ENCODE data around the gene C12orf75. TPM values are rescaled to one million over a fixed set of nuclear protein-coding genes. Genes with fewer than 3 reads are reported as not detected.
"Not testable (repeated sequence)": the region's sequence is repeated elsewhere in the genome, so short reads cannot be mapped to it uniquely, and the experiment has no call there.

Gene C12orf75
- total RNA-seq = 2.6 TPM
- long read RNA-seq, partial matches to known transcripts = 0 of 3 reads
- long read RNA-seq, other reads (novel, unspliced or antisense) = 0 of 3 reads

- intact Hi-C loops (cut with DNase I) = no loop called here
- peak; percentile 82 for DNase-seq (ENCODE audit: low spot score)
Observed at GRCh38 chr12:105330283-105330930, at the start of gene C12orf75. C12orf75 (plus strand) TSS chr12:105330691; CDS start chr12:105330892, 201 bp downstream.

GRCh38 chr12:105280966-105281693 lies 49.4 kb upstream of the C12orf75 start:
- intact Hi-C loops (cut with DNase I) = no loop called here
- DNase-seq (ENCODE audit: low spot score) = no peak

DNA sequence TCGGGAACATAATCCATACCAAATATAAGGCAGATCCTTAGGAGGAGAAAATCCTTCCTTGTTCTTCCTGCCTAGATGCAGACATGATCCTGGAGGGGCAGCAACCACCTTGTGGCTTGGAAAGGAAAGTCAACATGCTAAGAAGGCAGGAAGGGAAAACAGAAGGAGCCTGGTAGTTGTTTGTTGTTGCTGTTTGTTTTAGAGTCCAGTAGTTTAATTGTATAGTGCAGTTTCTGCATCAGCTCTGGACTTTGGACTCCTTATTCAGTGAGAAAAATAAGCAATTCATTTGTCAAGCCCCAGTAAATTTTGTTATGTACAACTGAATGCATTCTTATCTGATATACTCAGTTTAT lies 48.8 kb upstream of the C12orf75 start:
- DNase-seq (ENCODE audit: low spot score) = no peak
- intact Hi-C loops (cut with DNase I) = no loop called here

- intact Hi-C loops (cut with DNase I) = no loop called here
Observed at GRCh38 chr12:105285378-105285777, 45.1 kb upstream of the C12orf75 start.

DNA sequence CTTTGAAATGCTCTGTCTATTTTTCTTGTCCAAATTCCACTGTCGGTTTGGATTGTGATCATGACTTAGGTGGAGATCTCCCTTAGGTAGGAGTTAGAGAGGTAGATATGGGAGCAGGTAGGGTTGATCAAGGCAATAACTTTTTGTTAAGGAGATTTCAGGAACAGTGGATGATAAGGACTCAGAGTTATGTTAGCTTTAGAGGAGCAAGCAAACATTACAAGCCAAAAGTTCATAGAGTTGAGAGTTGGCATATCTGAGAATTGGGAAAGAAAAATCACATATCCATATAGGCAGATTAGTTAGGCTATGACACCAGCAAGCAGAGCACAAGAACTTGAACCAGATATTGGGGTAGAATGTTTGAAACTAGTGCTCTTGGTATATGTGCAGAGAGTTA lies 43.1 kb upstream of the C12orf75 start:
- intact Hi-C loops (cut with DNase I) = no loop called here
- DNase-seq (ENCODE audit: low spot score) = no peak

More at GRCh38 chr12:105285378-105285777, 45.1 kb upstream of the C12orf75 start:
- DNase-seq (ENCODE audit: low spot score) = no peak

DNA sequence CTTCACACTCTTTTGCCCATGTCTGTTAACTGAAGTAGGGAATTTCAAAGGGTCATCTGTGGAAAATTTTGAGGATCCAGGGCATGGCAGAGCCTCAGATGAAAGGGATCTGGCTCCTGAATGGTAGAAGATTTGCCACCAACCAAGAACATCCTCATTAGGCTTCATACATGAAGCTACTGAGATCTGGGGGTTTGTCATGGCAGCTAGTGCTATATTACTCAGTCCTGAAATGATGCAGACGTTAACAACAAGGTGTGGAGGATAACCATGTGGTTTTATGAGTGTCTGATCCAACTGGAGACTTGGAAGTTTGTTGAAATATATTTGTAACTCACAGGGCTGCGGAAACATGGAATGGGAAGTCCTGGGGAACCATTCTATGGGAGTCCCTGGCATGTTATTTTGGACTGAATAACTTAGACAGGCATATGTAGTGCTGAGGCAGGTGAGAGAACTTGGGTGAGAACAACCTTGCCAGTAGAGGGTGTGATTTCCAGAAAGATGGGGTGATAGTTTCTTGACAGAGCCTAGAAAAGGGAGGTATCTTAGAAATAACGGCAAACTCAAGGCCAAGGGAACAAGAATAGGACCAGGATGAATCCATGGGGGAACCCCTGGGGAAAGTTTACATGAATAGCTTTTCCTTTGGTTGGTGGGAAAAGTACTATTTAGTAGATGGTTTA lies 42.0 kb upstream of the C12orf75 start:
- intact Hi-C loops (cut with DNase I) = no loop called here
- DNase-seq (ENCODE audit: low spot score) = no peak

- no peak for DNase-seq (ENCODE audit: low spot score)
- intact Hi-C loops (cut with DNase I) = no loop called here
Observed at GRCh38 chr12:105289114-105289904, 41.2 kb upstream of the C12orf75 start.

GRCh38 chr12:105291531-105291930 lies 39.0 kb upstream of the C12orf75 start:
- DNase-seq (ENCODE audit: low spot score) = no peak
- intact Hi-C loops (cut with DNase I) = no loop called here

GRCh38 chr12:105292705-105293104 lies 37.8 kb upstream of the C12orf75 start:
- DNase-seq (ENCODE audit: low spot score) = no peak
- intact Hi-C loops (cut with DNase I) = no loop called here

DNA sequence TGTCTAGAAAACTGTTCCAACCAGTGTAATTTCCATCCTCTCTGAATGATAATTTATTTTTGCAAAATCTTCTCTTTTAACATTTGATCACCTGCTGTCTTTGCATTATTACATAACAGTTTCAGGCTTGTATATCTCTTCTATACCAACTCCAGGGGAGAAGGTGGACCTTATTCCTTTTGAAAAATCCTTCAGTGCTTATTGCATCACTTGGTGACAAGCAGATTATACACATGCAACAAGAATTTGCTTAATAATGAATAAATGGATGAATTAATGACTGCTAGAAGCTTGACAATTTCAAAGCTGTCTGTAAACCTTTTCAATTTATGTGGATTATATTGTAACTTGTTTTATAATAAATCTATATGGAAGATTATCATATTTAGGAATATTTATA lies 37.3 kb upstream of the C12orf75 start:
- no peak for DNase-seq (ENCODE audit: low spot score)
- intact Hi-C loops (cut with DNase I) = no loop called here

GRCh38 chr12:105294161-105294560 lies 36.3 kb upstream of the C12orf75 start:
- intact Hi-C loops (cut with DNase I) = no loop called here
- DNase-seq (ENCODE audit: low spot score) = no peak

DNA sequence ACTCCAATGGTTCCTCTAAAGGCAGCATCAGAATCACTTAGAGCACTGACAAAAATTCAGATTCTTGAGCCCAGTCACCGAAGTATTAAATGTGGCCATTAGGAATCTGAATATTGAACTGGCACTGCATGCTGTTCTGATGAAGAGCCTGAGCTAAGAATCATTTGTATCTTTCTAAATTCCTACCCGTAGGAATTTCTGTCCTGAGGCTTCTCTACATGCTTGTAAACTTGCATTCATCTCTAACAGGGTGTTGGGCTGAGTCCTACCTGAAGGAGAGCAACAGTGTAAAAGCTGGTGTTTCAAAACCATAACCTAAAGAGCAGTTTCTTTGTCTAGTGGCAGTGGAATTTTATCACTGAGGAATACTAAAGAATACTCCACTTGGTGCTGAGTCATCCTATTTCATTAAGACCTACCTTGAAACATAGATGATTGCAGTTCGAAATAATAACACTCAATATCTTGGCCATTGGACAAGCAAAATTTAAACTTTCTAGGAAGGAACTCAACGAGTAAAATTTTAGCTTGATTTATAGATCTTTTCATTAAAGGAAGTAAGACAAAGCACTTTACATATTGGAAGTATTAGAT lies 35.5 kb upstream of the C12orf75 start:
- intact Hi-C loops (cut with DNase I) = no loop called here
- DNase-seq (ENCODE audit: low spot score) = no peak

DNA sequence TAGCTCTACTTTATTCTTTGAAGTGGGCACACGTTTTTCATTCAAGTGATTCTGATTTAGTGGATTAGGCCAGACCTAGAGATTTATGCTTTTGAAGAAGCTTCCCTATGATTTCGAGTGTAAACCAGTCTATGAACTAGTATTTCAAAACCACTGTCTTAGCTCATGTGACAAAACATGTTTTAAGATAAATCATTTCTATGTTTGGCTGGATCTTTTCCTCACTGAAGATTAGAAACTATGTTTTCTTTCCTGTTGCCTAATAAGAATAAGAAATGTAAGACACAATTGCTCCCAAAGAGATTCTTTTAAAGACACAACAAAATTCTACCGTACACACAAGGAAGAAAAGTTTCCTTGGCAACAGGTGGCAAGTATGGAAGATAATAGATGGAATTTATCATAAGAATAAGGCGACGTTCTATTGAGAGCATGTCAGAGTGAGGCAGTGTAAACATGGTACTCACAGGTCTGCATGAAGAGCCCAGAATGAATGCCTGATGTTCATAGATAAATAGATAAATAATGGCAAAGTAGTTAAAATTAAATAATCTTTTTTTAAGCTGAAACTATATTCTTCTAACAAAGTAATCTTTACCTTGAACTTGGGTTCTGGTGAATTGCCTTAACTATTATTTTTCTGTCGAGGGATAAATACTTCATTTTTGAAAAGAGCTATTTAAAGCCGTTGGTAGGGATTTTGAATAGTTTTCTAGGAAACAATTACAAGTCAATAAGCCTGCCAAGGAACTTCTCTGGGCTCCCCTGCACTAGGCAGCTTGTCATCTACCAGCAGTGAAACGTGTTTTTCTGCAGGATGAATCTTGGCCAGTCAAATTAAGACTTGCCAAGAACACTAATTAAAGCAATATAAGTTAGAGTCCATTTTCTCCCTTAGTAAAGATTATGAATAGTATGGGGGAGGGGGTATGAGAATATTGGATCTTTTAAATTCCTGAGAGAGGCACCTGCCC lies 34.1 kb upstream of the C12orf75 start:
- no peak for DNase-seq (ENCODE audit: low spot score)

GRCh38 chr12:105300883-105301282 lies 29.6 kb upstream of the C12orf75 start:
- no peak for DNase-seq (ENCODE audit: low spot score)
- intact Hi-C loops (cut with DNase I) = no loop called here

More for the DNA sequence above, 34.1 kb upstream of the C12orf75 start:
- intact Hi-C loops (cut with DNase I) = no loop called here

GRCh38 chr12:105301696-105302095 lies 28.8 kb upstream of the C12orf75 start:
- intact Hi-C loops (cut with DNase I) = no loop called here
- no peak for DNase-seq (ENCODE audit: low spot score)

GRCh38 chr12:105302986-105303385 lies 27.5 kb upstream of the C12orf75 start:
- intact Hi-C loops (cut with DNase I) = not testable (repeated sequence)

DNA sequence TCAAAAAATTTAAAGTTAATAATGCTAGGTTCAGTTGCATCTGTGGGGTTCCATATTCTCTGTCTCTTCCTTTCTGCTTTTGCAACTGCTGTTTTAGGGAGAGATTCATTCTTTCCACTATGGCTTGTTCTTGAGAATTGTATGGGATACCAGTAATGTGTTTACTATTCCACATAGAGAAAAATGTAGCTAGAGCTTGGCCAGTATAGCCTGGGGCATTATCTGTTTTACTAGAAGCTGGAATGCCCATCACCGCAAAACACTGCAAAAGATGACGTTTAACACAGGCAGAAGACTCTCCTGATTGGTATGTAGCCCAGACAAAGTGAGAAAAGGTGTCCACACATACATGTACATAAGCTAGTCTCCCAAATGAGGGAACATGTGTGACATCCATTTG lies 25.9 kb upstream of the C12orf75 start:
- DNase-seq (ENCODE audit: low spot score); intact Hi-C loops (cut with DNase I): not testable (repeated sequence)

More at GRCh38 chr12:105302986-105303385, 27.5 kb upstream of the C12orf75 start:
- not testable (repeated sequence) for DNase-seq (ENCODE audit: low spot score)

Measured in cardiac septum (tissue), 1 donor.